GM12878 (cell line): ENCODE measurements around the gene RASGRP3. TPM values are rescaled to one million over a fixed set of nuclear protein-coding genes. Genes with fewer than 3 reads are reported as not detected.

Experiments used
- ATAC-seq: fragments of 200-7000 bp; cut with Tn5 transposase; 3 replicates; pipeline ENCODE4 v1.9.1; 2020; ENCODE audit warnings: mild to moderate bottlenecking, moderate library complexity
- BruUV-seq: library from RNA; stranded (reverse); fragments of 400-500 nt; replicated peaks from 2 replicates; lab custom pipeline; 2021; lab: Mats Ljungman, UMichigan
- CTCF ChIA-PET: fragments of 300-600 bp; sonication (Branson Sonifier 250); formaldehyde crosslinking; extraction: SDS; loops from one replicate; lab custom pipeline; 2021; ENCODE audit warnings: inconsistent platforms; lab: Yijun Ruan, JAX
- POLR2A ChIA-PET: fragments of 350-600 bp; formaldehyde crosslinking; extraction: SDS; loops from one replicate; lab custom pipeline; 2021; ENCODE audit warnings: inconsistent platforms; lab: Charles Lee
- RAD21 ChIA-PET: fragments of 300-600 bp; sonication (Branson Sonifier 250); formaldehyde crosslinking; loops from one replicate; lab custom pipeline; 2023; ENCODE audit warnings: antibody characterized with exemption; ENCODE audit not compliant: unreplicated experiment; lab: Charles Lee
- SMC1A ChIA-PET: fragments of 300-600 bp; sonication (Branson Sonifier 250); formaldehyde crosslinking; loops from one replicate; lab custom pipeline; 2023; ENCODE audit not compliant: unreplicated experiment, uncharacterized antibody; lab: Charles Lee
- DNase-seq: peaks from one replicate; pipeline ENCODE4 v3.0.0-alpha.2; 2011; ENCODE audit warnings: low read depth, low spot score
- FAIRE-seq: peaks from 3 replicates; lab custom pipeline; 2011; peaks lifted over from hg19 to GRCh38; lab: Jason Lieb, UNC
- H2AFZ ChIP-seq: 2 replicates; pipeline ENCODE4 v1.6.0; 2011; ENCODE audit warnings: low read depth, low read length, control low read depth; ENCODE audit not compliant: control insufficient read depth
- H3K27ac ChIP-seq: 2 replicates; pipeline ENCODE4 v1.5.1; 2011; ENCODE audit warnings: control low read depth; ENCODE audit not compliant: control insufficient read depth, insufficient read depth
- H3K27me3 ChIP-seq, 2 experiments: replicated peaks in 1 of 2; 2 replicates each; pipeline versions ENCODE4 v1.6.0 to v1.6.1; 2011; ENCODE audit warnings: low read length in 1 of 2; ENCODE audit not compliant: control insufficient read depth in 2 of 2, insufficient read depth in 2 of 2
- H3K36me3 ChIP-seq, 2 experiments: 2 replicates each; pipeline ENCODE4 v1.5.1; 2011; ENCODE audit warnings: low read length in 1 of 2; ENCODE audit not compliant: control insufficient read depth in 2 of 2, insufficient read depth in 2 of 2
- H3K4me1 ChIP-seq: 2 replicates; pipeline ENCODE4 v1.6.1; 2011; ENCODE audit warnings: mild to moderate bottlenecking, low read length, moderate library complexity, mixed read lengths; ENCODE audit not compliant: control insufficient read depth, insufficient read depth
- H3K4me2 ChIP-seq: 2 replicates; pipeline ENCODE4 v1.6.0; 2011; ENCODE audit warnings: control low read depth; ENCODE audit not compliant: control insufficient read depth, insufficient read depth
- H3K4me3 ChIP-seq: fragments of 200-600 bp; sonication (generic); 2 replicates; pipeline ENCODE4 v1.5.1; 2016
- H3K79me2 ChIP-seq: 2 replicates; pipeline ENCODE4 v1.6.0; 2011; ENCODE audit warnings: low read length; ENCODE audit not compliant: control insufficient read depth, insufficient read depth
- H3K9ac ChIP-seq: 2 replicates; pipeline ENCODE4 v1.8.0; 2011; ENCODE audit warnings: low read length, control low read depth, mixed read lengths; ENCODE audit not compliant: control insufficient read depth, insufficient read depth
- H3K9me3 ChIP-seq: replicated peaks from 3 replicates; pipeline ENCODE4 v1.5.1; 2011; ENCODE audit warnings: mild to moderate bottlenecking, low read length; ENCODE audit not compliant: control insufficient read depth, insufficient read depth
- H4K20me1 ChIP-seq: 2 replicates; pipeline ENCODE4 v1.6.0; 2011; ENCODE audit not compliant: control insufficient read depth, insufficient read depth
- BACH1 ChIP-seq: fragments of 450-650 bp; IDR thresholded peaks from 2 replicates; pipeline ENCODE4 v1.6.1; 2017; ENCODE audit warnings: mild to moderate bottlenecking, borderline replicate concordance
- BCLAF1 ChIP-seq: fragments of 450-650 bp; IDR thresholded peaks from 2 replicates; pipeline ENCODE4 v1.6.1; 2017; ENCODE audit warnings: antibody characterized with exemption, mild to moderate bottlenecking, moderate library complexity
- CHD2 ChIP-seq: IDR thresholded peaks from 2 replicates; pipeline ENCODE4 v1.6.1; 2011; ENCODE audit warnings: low read depth, low read length, improper control_type of control experiment, borderline replicate concordance
- E2F8 ChIP-seq: fragments of 450-650 bp; IDR thresholded peaks from 2 replicates; pipeline ENCODE4 v1.6.1; 2018; ENCODE audit warnings: mild to moderate bottlenecking, low read depth, moderate library complexity; ENCODE audit not compliant: partially characterized antibody
- EP300 ChIP-seq, 2 experiments: fragments of 150-350 bp in 1 of 2; IDR thresholded peaks; 2 replicates each; pipeline ENCODE4 v1.6.1; 2011 to 2012; ENCODE audit warnings: low read depth in 2 of 2, low read length in 2 of 2, borderline replicate concordance in 1 of 2, improper control_type of control experiment in 1 of 2, inconsistent platforms in 1 of 2; ENCODE audit not compliant: control insufficient read depth in 1 of 2
- MYB ChIP-seq: fragments of 150-350 bp; IDR thresholded peaks from 2 replicates; pipeline ENCODE4 v1.6.1; 2014; ENCODE audit warnings: mild to moderate bottlenecking, low read depth, low read length, borderline replicate concordance
- NFIC ChIP-seq: IDR thresholded peaks from 2 replicates; pipeline ENCODE4 v1.6.1; 2012; ENCODE audit warnings: low read depth, mild to moderate bottlenecking, inconsistent platforms, low read length, moderate library complexity
- PAX8 ChIP-seq: fragments of 450-650 bp; IDR thresholded peaks from 2 replicates; pipeline ENCODE4 v1.6.1; 2017; ENCODE audit warnings: mild to moderate bottlenecking, moderate library complexity
- RAD51 ChIP-seq: fragments of 450-650 bp; IDR thresholded peaks from 2 replicates; pipeline ENCODE4 v1.6.1; 2016; ENCODE audit warnings: moderate library complexity, mild to moderate bottlenecking, inconsistent platforms
- RBBP5 ChIP-seq: fragments of 200-600 bp; sonication (generic); conservative IDR thresholded peaks from 2 replicates; pipeline ENCODE4 v1.6.1; 2016
- RCOR1 ChIP-seq: conservative IDR thresholded peaks from 2 replicates; pipeline ENCODE4 v1.6.1; 2012; ENCODE audit warnings: low read depth, low read length, improper control_type of control experiment
- RUNX3 ChIP-seq: IDR thresholded peaks from 2 replicates; pipeline ENCODE4 v1.6.1; 2012; ENCODE audit warnings: low read length, inconsistent platforms
- ZNF274 ChIP-seq: IDR thresholded peaks from one replicate; pipeline ENCODE4 v1.8.0; 2011; ENCODE audit not compliant: insufficient read length, insufficient read depth
- WGBS: methylation state at CpG from one replicate; pipeline ENCODE4 v1.1.6; 2016; ENCODE audit warnings: low lambda C conversion rate; ENCODE audit not compliant: insufficient replicate concordance, insufficient coverage; ENCODE audit errors: missing lambda C conversion rate; 5-methylcytosine and 5-hydroxymethylcytosine counted together
- in situ Hi-C: fragments of 300-500 bp; cut with MboI; formaldehyde crosslinking; loops from 9 replicates; pipeline ENCODE4 v1.14.3; 2018; ENCODE audit warnings: mixed read lengths
- intact Hi-C: fragments of 100-400 bp; cut with micrococcal nuclease; formaldehyde crosslinking; loops from one replicate; pipeline ENCODE4 v1.14.2; 2022; ENCODE audit not compliant: unreplicated experiment
- polyA plus RNA-seq, 11 experiments: library from polyadenylated mRNA; depleted of rRNA in 4 of 11; unstranded in 6 of 11; stranded (reverse) in 5 of 11; fragments of >200 nt; fragmentation: Nextera tagmentation in 4 of 11; fragmentation: Illumina TruSeq in 1 of 11; extraction: Ambion mirVana in 4 of 11; extraction: Trizol in 1 of 11; gene quantifications; 1 replicate in 1 of 11; 2 replicates in 10 of 11; pipeline versions ENCODE4 v1.2.1 to v1.2.3, GENCODE V29; 2011 to 2016; ENCODE audit warnings: inconsistent platforms in 2 of 11, missing spikeins in 2 of 11, low read depth in 1 of 11
- total RNA-seq, 4 experiments: library from RNA; depleted of rRNA in 3 of 4; stranded (reverse); fragments of >200 nt in 3 of 4; fragmentation: Illumina TruSeq in 1 of 4; extraction: Trizol in 1 of 4; gene quantifications; 2 replicates each; pipeline versions ENCODE4 v1.2.1 to v1.2.3, GENCODE V29; 2013 to 2021
- TF ChIP-seq, protein P1 (sequence below), 3 experiments: IDR thresholded peaks in 2 of 3; conservative IDR thresholded peaks in 1 of 3; 2 replicates each; pipeline ENCODE4 v1.5.1; 2011; ENCODE audit warnings: low read depth in 3 of 3, low read length in 3 of 3, mild to moderate bottlenecking in 3 of 3, control low read depth in 2 of 3, moderate library complexity in 2 of 3, inconsistent platforms in 1 of 3, mixed read lengths in 1 of 3; ENCODE audit not compliant: control insufficient read depth in 2 of 3, insufficient read depth in 1 of 3; ENCODE audit errors: extremely low read depth in 1 of 3

RASGRP3 gene
- total and polyA plus RNA-seq, 10 of the 15 experiments (the other 5 are each of a cell fraction or from before 2014, with no cell fraction given), result 31.6 to 106 (median 64.7) TPM

DNA sequence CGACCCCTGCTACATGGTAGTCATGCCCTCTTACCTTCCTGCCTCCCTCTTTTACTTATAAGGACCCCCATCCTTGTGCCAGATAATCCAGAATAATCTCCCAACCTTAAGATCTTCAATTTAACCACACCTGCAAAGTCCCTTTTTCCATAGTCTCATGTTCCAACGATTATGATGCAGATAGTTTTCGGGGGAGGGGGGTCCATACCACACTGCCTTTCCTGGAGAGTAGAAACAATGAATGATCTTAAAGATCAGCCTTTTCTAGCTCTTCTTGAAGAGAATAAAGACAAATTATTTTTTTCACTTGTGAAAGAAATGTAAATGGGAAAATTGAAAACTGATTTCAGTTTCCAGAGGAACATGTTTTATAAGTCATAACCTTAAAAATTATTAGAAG is 127.0 kb downstream of the RASGRP3 start:
- TF ChIP-seq NFIC (no peak), RAD51 (no peak), PAX8 (no peak), RBBP5 (no peak), RCOR1 (no peak), BCLAF1 (no peak), RUNX3 (no peak), CHD2 (no peak), E2F8 (no peak), MYB (no peak), BACH1 (no peak), ZNF274 (no peak), EP300 (IDR thresholded peaks at IDR 0.05; ENCODE audit: borderline replicate concordance in 1 of 2, control insufficient read depth in 1 of 2, low read depth in 2 of 2, low read length in 2 of 2) (no peak)
- TF ChIP-seq, protein P1, sequence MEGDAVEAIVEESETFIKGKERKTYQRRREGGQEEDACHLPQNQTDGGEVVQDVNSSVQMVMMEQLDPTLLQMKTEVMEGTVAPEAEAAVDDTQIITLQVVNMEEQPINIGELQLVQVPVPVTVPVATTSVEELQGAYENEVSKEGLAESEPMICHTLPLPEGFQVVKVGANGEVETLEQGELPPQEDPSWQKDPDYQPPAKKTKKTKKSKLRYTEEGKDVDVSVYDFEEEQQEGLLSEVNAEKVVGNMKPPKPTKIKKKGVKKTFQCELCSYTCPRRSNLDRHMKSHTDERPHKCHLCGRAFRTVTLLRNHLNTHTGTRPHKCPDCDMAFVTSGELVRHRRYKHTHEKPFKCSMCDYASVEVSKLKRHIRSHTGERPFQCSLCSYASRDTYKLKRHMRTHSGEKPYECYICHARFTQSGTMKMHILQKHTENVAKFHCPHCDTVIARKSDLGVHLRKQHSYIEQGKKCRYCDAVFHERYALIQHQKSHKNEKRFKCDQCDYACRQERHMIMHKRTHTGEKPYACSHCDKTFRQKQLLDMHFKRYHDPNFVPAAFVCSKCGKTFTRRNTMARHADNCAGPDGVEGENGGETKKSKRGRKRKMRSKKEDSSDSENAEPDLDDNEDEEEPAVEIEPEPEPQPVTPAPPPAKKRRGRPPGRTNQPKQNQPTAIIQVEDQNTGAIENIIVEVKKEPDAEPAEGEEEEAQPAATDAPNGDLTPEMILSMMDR (IDR thresholded peaks at IDR 0.05 in 2 of 3, conservative IDR thresholded peaks at IDR 0.05 in 1 of 3; ENCODE audit: control insufficient read depth in 2 of 3, extremely low read depth in 1 of 3, insufficient read depth in 1 of 3, low read depth in 3 of 3, low read length in 3 of 3), result no peak

More for the DNA sequence above, 127.0 kb downstream of the RASGRP3 start:
- Histone ChIP-seq H3K4me3 (no peak overlapping the region), H3K27ac (no peak overlapping the region), H3K9me3 (no peaks in the 10 kb centered on the region), H3K79me2 (peaks cover 7% of the 10 kb centered on the region), H4K20me1 (no peaks in the 10 kb centered on the region), H3K36me3 (no peaks in the 10 kb centered on the region), H3K27me3 (no peaks in the 10 kb centered on the region), H3K9ac (no peak overlapping the region), H2AFZ (no peak overlapping the region), H3K4me2 (no peak overlapping the region), H3K4me1 (no peaks in the 10 kb centered on the region)
- ATAC-seq (no peak), FAIRE-seq (no peak), DNase-seq (no peak)
- in situ Hi-C loops (no loop called here), intact Hi-C loops (no loop called here)
- ChIA-PET SMC1A (interaction anchor here (1.1 kb wide), 1 partner anchor 19 kb away, joined by 3 read pairs; no protein-coding TSS in a partner anchor), POLR2A (interaction anchor here (0.6 kb wide), 1 partner anchor 842 kb away, joined by 3 read pairs; no protein-coding TSS in a partner anchor), CTCF (interaction anchor here (2.2 kb wide), 1 partner anchor 20 kb away, joined by 10 read pairs; no protein-coding TSS in a partner anchor), RAD21 (no interaction called here)
- no TSS peak for BruUV-seq
- 93% methylated on average over 3 of the region's 3 CpGs for WGBS
